Brain microvascular endothelial cell (primary cell): ENCODE data around the gene COPS3.
"Not testable (repeated sequence)": the region's sequence is repeated elsewhere in the genome, so short reads cannot be mapped to it uniquely, and the experiment has no call there.

Experiments
- DNase-seq: peaks from one replicate; pipeline ENCODE4 v3.0.0-alpha.2; 2020
- H3K27ac ChIP-seq: fragments of 250-450 bp; sonication (Bioruptor Pico); 2 replicates; pipeline ENCODE4 v1.5.1; 2020; ENCODE audit warnings: mild to moderate bottlenecking, moderate library complexity
- H3K27me3 ChIP-seq: fragments of 250-450 bp; sonication (Bioruptor Pico); replicated peaks from 2 replicates; pipeline ENCODE4 v1.5.1; 2020; ENCODE audit warnings: mild to moderate bottlenecking
- H3K36me3 ChIP-seq: fragments of 250-450 bp; sonication (Bioruptor Pico); replicated peaks from 2 replicates; pipeline ENCODE4 v1.5.1; 2020; ENCODE audit warnings: mild to moderate bottlenecking
- H3K4me3 ChIP-seq: 2 replicates; pipeline ENCODE4 v1.5.1; 2011; ENCODE audit warnings: low read depth, mild to moderate bottlenecking, control low read depth, low read length, moderate library complexity
- CTCF ChIP-seq: IDR thresholded peaks from 2 replicates; pipeline ENCODE4 v1.5.1; 2011; ENCODE audit warnings: low read depth, mild to moderate bottlenecking, moderate library complexity, low read length, control low read depth, inconsistent platforms; ENCODE audit errors: missing control alignments
- in situ Hi-C: cut with HindIII; loops from 2 replicates; pipeline ENCODE4 v1.10.0; 2017; ENCODE audit warnings: low sequenced_read_pairs, low pct_ligation_motif_present

COPS3 gene

GRCh38 chr17:17304521-17304985 lies 23.5 kb upstream of the COPS3 start:
- Histone ChIP-seq H3K27me3 (no peaks in the 10 kb centered on the region), H3K27ac (no peak overlapping the region), H3K36me3 (no peaks in the 10 kb centered on the region), H3K4me3 (no peak overlapping the region)
- no peak for TF ChIP-seq CTCF
- DNase-seq = no peak
- in situ Hi-C loops = no loop called here

- Histone ChIP-seq H3K36me3 (no peaks in the 10 kb centered on the region), H3K27ac (no peak overlapping the region), H3K27me3 (no peaks in the 10 kb centered on the region), H3K4me3 (peak overlapping the region; percentile 59)
- in situ Hi-C loops = no loop called here
- no peak for TF ChIP-seq CTCF
- DNase-seq = no peak
Observed at GRCh38 chr17:17303847-17304490, 22.9 kb upstream of the COPS3 start.

- Histone ChIP-seq H3K27ac (no peak within 1 kb of the TSS), H3K27me3 (no peaks in the 10 kb centered on the region), H3K36me3 (no peaks in the 10 kb centered on the region), H3K4me3 (peak within 1 kb of the TSS; percentile 59)
- DNase-seq = peak; percentile 34
- in situ Hi-C loops = no loop called here
- no peak for TF ChIP-seq CTCF
Observed at GRCh38 chr17:17303010-17303846, 22.2 kb upstream of the COPS3 start, which contains the start of gene NT5M. TSS of gene NT5M (plus strand) at chr17:17303373. CDS start at chr17:17303551, 178 bp downstream.

GRCh38 chr17:17301659-17302058 lies 20.6 kb upstream of the COPS3 start:
- in situ Hi-C loops, H3K36me3 ChIP-seq, H3K27ac ChIP-seq, DNase-seq, H3K27me3 ChIP-seq, H3K4me3 ChIP-seq: not testable (repeated sequence)

GRCh38 chr17:17300624-17301568 lies 19.9 kb upstream of the COPS3 start:
- peak; percentile 17 for DNase-seq
- in situ Hi-C loops = no loop called here
- Histone ChIP-seq H3K4me3 (peak overlapping the region; percentile 51), H3K36me3 (no peaks in the 10 kb centered on the region), H3K27ac (no peak overlapping the region), H3K27me3 (no peaks in the 10 kb centered on the region)
- no peak for TF ChIP-seq CTCF
